Spleen (tissue), 11 donors: ENCODE data around the gene DNAH14. TPM values are rescaled to one million over a fixed set of nuclear protein-coding genes. Genes with fewer than 3 reads are reported as not detected.

Experiments used
- DNase-seq: peaks from one replicate; pipeline ENCODE4 v3.0.0-alpha.2; 2020
- H3K27ac ChIP-seq, 8 donors: fragments of 200-600 bp; sonication (generic) in 7 of 8; 1 replicate in 4 of 8; 2 replicates in 4 of 8; pipeline versions ENCODE4 v1.5.0 to v1.8.0; 2016 to 2021; ENCODE audit warnings: inconsistent platforms in 4 of 8, mild to moderate bottlenecking in 4 of 8, moderate library complexity in 1 of 8
- H3K27me3 ChIP-seq, 7 donors: fragments of 200-600 bp; sonication (generic) in 6 of 7; replicated peaks in 1 of 7; 1 replicate in 4 of 7; 2 replicates in 3 of 7; pipeline versions ENCODE4 v1.5.0 to v1.8.0; 2016 to 2021; ENCODE audit warnings: inconsistent platforms in 3 of 7, mild to moderate bottlenecking in 1 of 7
- H3K36me3 ChIP-seq, 6 donors: fragments of 200-600 bp; sonication (generic) in 5 of 6; 1 replicate in 4 of 6; 2 replicates in 2 of 6; pipeline versions ENCODE4 v1.5.0 to v1.8.0; 2016 to 2021; ENCODE audit warnings: inconsistent platforms in 2 of 6
- H3K4me1 ChIP-seq, 6 donors: fragments of 200-600 bp; sonication (generic) in 5 of 6; 1 replicate in 3 of 6; 2 replicates in 3 of 6; pipeline versions ENCODE4 v1.5.0 to v1.8.0; 2016 to 2021; ENCODE audit warnings: inconsistent platforms in 3 of 6
- H3K4me3 ChIP-seq, 8 donors: fragments of 200-600 bp; sonication (generic) in 7 of 8; 1 replicate in 4 of 8; 2 replicates in 4 of 8; pipeline versions ENCODE4 v1.5.0 to v1.8.0; 2016 to 2021; ENCODE audit warnings: inconsistent platforms in 4 of 8, mild to moderate bottlenecking in 4 of 8, moderate library complexity in 2 of 8
- H3K9me3 ChIP-seq, 8 donors: fragments of 200-600 bp; sonication (generic) in 7 of 8; 1 replicate in 4 of 8; 2 replicates in 4 of 8; pipeline versions ENCODE4 v1.5.0 to v1.8.0; 2016 to 2021; ENCODE audit warnings: inconsistent platforms in 4 of 8
- POLR2A ChIP-seq, 3 donors: fragments of 450-650 bp; IDR thresholded peaks; one replicate each; pipeline ENCODE4 v1.5.1; 2017; ENCODE audit warnings: antibody characterized with exemption in 3 of 3, mild to moderate bottlenecking in 1 of 3
- POLR2AphosphoS5 ChIP-seq, 3 donors: sonication (generic); formaldehyde crosslinking; IDR thresholded peaks; one replicate each; pipeline ENCODE4 v1.5.1; 2017; ENCODE audit warnings: antibody characterized with exemption in 3 of 3
- WGBS, 5 donors: extraction: QIAGEN DNeasy Blood & Tissue Kit in 3 of 5; methylation state at CpG; one replicate each; pipeline versions ENCODE4 v1.1.5 to v1.1.7; 2013 to 2018; 5-methylcytosine and 5-hydroxymethylcytosine counted together
- intact Hi-C: fragments of 100-400 bp; cut with DNase I; formaldehyde crosslinking; loops from one replicate; pipeline ENCODE4 v1.15.0; 2023; ENCODE audit warnings: low total_unique reads
- polyA plus RNA-seq, 3 donors: library from polyadenylated mRNA; stranded (reverse); fragments of 200-250 nt; gene quantifications; one replicate each; pipeline ENCODE4 v1.2.1, GENCODE V29; 2013
- total RNA-seq, 7 donors: library from RNA; depleted of rRNA in 3 of 7; stranded (reverse); fragments of >200 nt in 3 of 7; fragmentation: NEBNext Ultra II Directional in 4 of 7; extraction: Animal tissue kit (Norgen Biotek cat#: 25700) in 4 of 7; gene quantifications; one replicate each; pipeline versions ENCODE4 v1.1.0 to v1.2.1, GENCODE V29; 2016 to 2021
- TF ChIP-seq, protein P1 (sequence below), 11 experiments: fragments of 200-600 bp in 7 of 11; fragments of 450-650 bp in 4 of 11; sonication (generic) in 4 of 11; IDR thresholded peaks in 8 of 11; conservative IDR thresholded peaks in 3 of 11; 1 replicate in 7 of 11; 2 replicates in 4 of 11; pipeline versions ENCODE4 v1.4.0 to v1.8.0; 2016 to 2021; ENCODE audit warnings: antibody characterized with exemption in 11 of 11, inconsistent platforms in 4 of 11, mild to moderate bottlenecking in 1 of 11
- donor health status: healthy with polysubstance abuse.
- donor health status: DM: no; HTN: no; CAD: no; lungs with moderate emphysema.
- donor health status: DM: no; HTN: no; CAD: no.
- donor health status: Bipolar disorder and iron deficiency.
- donor health status: healthy.
- donor health status: DM: no; HTN: no; CAD: no.
- donor health status: DM: yes; HTN: yes; CAD: no.

The DNAH14 gene
- total and polyA plus RNA-seq, 10 donors, result 0.70 to 6.4 (median 4.8) TPM

DNA sequence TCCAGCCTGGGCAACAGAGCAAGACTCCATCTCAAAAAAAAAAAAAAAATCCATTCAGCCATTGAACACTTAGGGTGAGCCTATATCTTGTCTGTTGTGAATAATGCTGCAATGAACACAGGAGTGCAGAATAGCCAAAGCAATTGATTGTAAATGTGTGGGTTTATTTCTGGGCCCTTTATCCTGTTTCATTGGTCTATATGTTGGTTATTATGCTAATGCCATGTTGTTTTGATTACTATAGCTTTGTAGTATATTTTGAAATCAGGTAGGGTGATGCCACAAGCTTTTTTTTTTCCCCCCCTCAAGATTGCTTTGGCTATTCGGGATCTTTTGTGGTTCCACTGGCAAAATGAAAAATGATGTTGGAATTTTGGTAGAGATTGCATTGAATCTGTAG, 330.8 kb downstream of the DNAH14 start:
- WGBS, 5 donors, result 67 to 85% (median 80%) methylated on average over 1 of the region's 1 CpG

DNA sequence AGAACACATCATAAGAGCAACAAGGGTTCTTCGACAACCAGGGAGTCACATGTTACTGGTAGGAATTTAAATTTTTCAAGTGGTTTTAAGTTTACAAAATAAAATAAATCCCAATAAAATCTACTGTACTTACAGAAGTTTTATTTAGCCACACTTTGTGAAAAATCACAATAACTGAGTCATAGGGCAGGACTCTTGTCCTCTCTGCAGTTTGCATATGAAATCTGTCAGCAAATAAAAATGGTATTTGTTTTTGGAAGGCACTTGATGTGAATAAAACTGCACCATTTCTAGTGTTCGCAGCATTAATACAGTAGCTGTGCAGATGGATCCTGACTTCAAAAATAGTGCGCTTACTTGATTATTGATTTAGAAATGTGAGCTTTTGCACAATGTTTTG, 348.0 kb downstream of the DNAH14 start:
- Histone ChIP-seq H3K4me1 (no peaks in the 10 kb centered on the region), H3K27ac (no peak overlapping the region), H3K27me3 (peaks cover 0 to 3% (median 0%) of the 10 kb centered on the region in 7 donors), H3K9me3 (peaks cover 0 to 35% (median 28%) of the 10 kb centered on the region in 8 donors), H3K36me3 (no peaks in the 10 kb centered on the region), H3K4me3 (no peak overlapping the region)
- WGBS, 5 donors, result 91 to 96% (median 93%) methylated on average over 3 of the region's 3 CpGs
- TF ChIP-seq POLR2A (IDR thresholded peaks at IDR 0.05), result no peak
- TF ChIP-seq, protein P1, sequence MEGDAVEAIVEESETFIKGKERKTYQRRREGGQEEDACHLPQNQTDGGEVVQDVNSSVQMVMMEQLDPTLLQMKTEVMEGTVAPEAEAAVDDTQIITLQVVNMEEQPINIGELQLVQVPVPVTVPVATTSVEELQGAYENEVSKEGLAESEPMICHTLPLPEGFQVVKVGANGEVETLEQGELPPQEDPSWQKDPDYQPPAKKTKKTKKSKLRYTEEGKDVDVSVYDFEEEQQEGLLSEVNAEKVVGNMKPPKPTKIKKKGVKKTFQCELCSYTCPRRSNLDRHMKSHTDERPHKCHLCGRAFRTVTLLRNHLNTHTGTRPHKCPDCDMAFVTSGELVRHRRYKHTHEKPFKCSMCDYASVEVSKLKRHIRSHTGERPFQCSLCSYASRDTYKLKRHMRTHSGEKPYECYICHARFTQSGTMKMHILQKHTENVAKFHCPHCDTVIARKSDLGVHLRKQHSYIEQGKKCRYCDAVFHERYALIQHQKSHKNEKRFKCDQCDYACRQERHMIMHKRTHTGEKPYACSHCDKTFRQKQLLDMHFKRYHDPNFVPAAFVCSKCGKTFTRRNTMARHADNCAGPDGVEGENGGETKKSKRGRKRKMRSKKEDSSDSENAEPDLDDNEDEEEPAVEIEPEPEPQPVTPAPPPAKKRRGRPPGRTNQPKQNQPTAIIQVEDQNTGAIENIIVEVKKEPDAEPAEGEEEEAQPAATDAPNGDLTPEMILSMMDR (IDR thresholded peaks at IDR 0.05 in 8 of 11, conservative IDR thresholded peaks at IDR 0.05 in 3 of 11), result no peak
- no peak for TF ChIP-seq POLR2AphosphoS5 (IDR thresholded peaks at IDR 0.05)
- no peak for DNase-seq
- intact Hi-C loops, result no loop called here

More for the DNA sequence above, 330.8 kb downstream of the DNAH14 start:
- H3K36me3 ChIP-seq, result no peaks in the 10 kb centered on the region
- no peak for DNase-seq
- H3K9me3 ChIP-seq, result peaks cover 0 to 14% (median 9%) of the 10 kb centered on the region in 8 donors
- H3K4me1 ChIP-seq, result no peaks in the 10 kb centered on the region
- intact Hi-C loops, result no loop called here
- H3K27ac ChIP-seq, result no peak overlapping the region
- H3K4me3 ChIP-seq, result no peak overlapping the region
- TF ChIP-seq POLR2A (IDR thresholded peaks at IDR 0.05) (no peak), POLR2AphosphoS5 (IDR thresholded peaks at IDR 0.05) (no peak)
- TF ChIP-seq, protein P1 (IDR thresholded peaks at IDR 0.05 in 8 of 11, conservative IDR thresholded peaks at IDR 0.05 in 3 of 11), result no peak
- no peaks in the 10 kb centered on the region for H3K27me3 ChIP-seq

DNA sequence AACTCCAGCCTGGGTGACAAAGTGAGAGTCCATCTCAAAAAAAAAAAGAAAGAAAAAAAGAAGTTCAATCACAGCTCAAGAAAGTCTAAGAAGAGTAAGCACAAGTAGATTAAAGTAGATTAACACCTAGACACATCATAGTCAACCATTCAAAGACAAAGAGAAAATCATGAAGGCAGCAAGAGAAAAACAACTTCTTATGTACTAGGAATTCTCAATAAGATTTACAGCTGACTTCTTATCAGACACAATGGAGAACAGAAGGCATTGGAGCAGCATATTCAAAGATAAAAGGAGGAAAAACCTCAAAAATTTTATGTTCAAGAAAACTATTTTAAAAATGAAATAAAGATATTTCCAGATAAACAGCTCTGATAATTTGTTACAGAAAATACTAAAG, 351.1 kb downstream of the DNAH14 start:
- intact Hi-C loops, result no loop called here
- H3K27ac ChIP-seq, result no peak overlapping the region
- no peaks in the 10 kb centered on the region for H3K36me3 ChIP-seq
- TF ChIP-seq POLR2A (IDR thresholded peaks at IDR 0.05) (no peak), POLR2AphosphoS5 (IDR thresholded peaks at IDR 0.05) (no peak)
- TF ChIP-seq, protein P1 (IDR thresholded peaks at IDR 0.05 in 8 of 11, conservative IDR thresholded peaks at IDR 0.05 in 3 of 11), result no peak
- peaks cover 0 to 35% (median 28%) of the 10 kb centered on the region in 8 donors for H3K9me3 ChIP-seq
- DNase-seq, result no peak
- no peaks in the 10 kb centered on the region for H3K4me1 ChIP-seq
- peaks cover 0 to 3% (median 0%) of the 10 kb centered on the region in 7 donors for H3K27me3 ChIP-seq
- H3K4me3 ChIP-seq, result no peak overlapping the region

DNA sequence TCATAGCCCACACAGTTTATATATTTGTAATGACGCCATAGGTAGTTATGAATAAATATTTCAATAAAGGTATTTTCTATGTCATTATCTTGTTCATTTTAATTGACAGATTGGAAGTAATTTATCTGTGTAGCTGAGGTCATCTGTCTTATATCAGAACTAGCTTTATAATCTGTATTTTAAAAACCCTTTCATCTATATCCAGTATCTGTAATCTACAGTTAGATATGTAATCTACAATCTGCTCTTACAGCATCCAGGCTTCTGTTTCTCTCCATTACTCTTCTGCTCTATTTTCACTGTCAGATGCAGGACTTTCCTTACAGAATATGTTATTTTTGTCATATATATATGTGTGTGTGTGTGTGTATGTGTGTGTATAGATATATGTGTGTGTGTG, 360.8 kb downstream of the DNAH14 start:
- H3K27ac ChIP-seq, result no peak overlapping the region
- 88 to 100% (median 96%) methylated on average over 1 of the region's 1 CpG for WGBS, 5 donors
- DNase-seq, result no peak

More for the DNA sequence above, 360.8 kb downstream of the DNAH14 start:
- Histone ChIP-seq H3K4me1 (no peaks in the 10 kb centered on the region), H3K4me3 (no peak overlapping the region), H3K27me3 (no peaks in the 10 kb centered on the region), H3K36me3 (no peaks in the 10 kb centered on the region), H3K9me3 (peaks cover 0 to 34% (median 29%) of the 10 kb centered on the region in 8 donors)
- intact Hi-C loops, result no loop called here
- TF ChIP-seq, protein P1 (IDR thresholded peaks at IDR 0.05 in 8 of 11, conservative IDR thresholded peaks at IDR 0.05 in 3 of 11), result no peak
- TF ChIP-seq POLR2AphosphoS5 (IDR thresholded peaks at IDR 0.05) (no peak), POLR2A (IDR thresholded peaks at IDR 0.05) (no peak)
